ENCODE results near the gene DCBLD1.
"Not testable (repeated sequence)": the region's sequence is repeated elsewhere in the genome, so short reads cannot be mapped to it uniquely, and the experiment has no call there.

DCBLD1 gene

DNA sequence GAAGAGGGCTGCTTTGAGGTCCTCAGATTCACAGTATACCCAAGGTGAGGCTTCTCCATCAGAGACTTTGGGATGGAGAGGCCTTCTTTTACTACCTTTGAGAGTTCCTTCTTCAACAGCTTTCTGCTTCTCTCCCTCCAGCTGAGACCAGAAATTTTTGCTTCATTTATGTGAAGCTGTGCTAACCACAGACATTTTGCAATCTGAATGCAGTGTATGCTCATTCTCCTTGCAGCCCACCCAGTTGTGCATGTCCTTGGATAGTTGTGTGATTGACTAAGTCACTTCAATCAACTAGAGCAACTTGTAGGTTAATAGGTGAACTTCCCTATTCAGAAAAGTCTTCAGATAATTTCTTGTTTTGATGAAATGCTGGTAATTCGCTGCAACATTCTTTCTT, 20.1 kb downstream of the DCBLD1 start:
- no peak for DNase-seq

DNA sequence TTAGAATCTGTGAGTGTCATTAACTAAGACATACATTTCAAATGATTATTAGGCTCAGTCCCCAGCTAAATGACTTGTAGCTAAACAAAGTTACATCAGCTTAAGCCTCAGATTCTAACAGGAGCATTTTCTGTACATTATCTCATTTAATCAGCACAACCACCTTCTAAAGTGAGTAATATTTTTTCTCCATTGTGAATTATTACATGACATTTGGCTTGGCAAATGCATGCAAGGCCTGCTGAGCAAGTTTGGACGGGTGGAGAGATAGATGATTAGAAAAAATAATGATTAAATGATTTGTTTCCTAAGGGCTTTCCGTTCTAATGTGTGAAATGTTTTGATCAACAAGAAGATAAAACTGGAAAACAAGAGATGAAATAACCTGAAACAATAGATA, 20.7 kb downstream of the DCBLD1 start:
- DNase-seq = no peak

DNA sequence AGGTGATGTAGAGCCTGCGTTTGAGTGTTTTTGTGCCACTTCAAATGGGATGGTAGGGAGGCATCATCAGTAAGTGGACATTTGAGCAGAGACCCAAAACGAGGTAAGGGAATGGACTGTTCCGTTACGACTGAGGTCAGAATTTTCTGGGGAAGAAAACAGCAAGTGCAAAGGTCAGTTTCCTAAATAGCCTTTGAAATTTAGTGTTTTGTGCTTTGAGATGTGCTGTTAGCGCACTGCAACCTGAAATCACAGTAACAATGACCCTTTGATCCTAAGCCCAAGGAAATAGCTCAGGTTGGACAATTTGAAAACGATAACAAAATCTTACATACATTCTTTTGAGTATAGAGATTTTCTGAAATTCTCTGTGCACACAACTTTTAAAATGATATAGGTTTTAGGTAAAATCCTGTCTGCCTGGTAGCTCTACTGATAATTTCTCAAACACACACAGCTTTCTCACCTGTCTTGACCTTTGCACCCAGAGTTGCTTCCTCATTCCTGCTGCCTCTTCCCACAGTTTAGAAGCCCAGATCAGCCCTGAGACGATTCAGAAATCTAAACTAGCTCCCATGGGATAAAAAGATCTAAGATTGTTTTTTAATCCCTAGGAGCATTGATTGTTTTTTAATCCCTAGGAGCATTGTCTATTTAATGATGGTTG, 22.1 kb downstream of the DCBLD1 start:
- no peak for DNase-seq

DNA sequence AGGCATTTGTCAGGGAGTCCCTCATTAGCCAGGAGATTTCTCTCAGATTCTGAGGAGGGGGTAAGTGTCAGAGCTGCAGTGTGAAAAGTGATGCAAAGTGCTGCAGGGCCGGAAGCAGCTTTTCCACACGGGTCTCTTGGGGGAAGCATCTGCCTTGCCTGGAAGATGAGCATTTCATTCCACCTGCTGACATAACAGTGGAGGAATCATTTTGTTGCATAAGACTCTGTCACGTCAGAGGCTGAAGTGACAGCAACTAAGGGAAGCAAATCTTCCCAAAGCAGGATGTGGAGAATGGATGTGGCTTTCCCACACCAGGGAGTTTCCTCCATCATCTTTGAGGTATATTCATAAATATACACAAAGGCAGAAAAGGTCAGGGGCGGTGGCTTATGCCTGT, 22.8 kb downstream of the DCBLD1 start:
- DNase-seq = no peak

DNA sequence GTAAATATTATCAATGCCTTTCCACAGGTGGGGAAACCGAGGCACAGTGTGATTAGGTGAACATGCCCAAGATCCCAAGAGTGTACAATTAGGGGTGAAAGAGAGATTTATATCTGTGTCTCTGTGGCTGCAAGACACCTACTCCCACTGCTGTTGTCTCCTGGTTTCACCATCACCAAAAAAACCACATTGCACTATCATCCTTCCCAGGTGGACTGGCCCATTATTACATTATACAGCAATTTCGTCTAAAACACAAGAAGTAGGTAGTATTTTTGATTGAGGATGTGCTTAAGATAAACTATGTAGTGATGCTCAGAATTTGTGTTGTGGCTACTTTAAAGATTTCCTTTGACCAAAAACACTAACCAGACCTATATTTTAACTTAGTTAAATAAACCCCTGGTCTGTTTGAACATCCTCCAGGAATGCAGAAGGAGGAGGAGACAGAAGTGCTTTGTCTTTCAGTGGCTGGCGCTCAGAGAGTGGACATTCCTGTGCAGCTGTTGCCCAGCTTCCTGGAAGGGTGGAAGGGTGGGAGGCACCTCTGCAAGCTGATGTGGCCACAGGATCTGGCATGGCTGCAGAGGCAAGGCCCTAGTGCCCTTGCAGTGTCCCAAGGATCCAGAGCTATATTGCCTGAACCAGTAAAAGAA, 23.8 kb downstream of the DCBLD1 start:
- DNase-seq = no peak

DNA sequence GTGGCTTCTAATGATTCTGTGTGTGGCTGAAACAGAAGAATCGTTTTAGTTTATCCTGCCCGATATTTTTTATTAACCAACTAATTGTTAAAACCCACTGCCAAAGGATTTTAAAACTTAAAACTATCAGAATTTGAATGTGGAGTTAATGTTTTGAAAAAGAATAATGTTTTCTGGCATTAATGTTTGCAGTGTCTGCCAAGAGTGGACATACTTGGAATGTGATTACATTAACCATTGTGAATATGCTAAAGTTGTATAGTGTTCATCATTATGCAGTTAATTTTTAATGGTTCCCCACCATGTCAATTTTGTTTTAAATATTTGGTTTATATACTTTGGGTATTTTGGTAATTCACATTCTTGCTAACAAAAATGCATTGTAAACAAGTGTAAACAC, 24.4 kb downstream of the DCBLD1 start:
- DNase-seq = no peak

DNA sequence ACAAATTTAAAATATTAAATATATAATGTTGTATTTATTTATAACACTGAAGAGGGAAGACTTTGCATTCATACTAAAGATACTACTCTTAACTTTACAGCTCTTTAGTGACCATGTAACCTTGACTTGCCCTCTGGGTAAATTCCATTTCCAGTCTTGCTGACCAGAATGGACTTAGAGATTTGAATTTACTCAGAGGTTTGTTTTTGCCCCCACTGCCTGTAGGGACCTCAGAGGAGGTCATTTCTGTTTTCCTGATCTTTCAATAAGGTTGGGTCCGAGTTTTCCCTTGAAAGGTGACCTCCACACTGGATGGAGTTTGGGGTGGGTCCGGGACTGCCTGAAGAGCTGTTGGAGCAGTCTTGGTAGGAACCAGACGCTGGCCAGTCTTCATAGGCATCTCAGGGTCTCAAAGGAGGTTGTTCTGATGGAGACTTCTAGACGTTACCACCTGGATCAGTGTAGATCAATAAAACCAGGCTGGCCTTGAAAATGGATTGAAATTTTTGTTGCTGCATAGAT, 26.0 kb downstream of the DCBLD1 start:
- no peak for DNase-seq

DNA sequence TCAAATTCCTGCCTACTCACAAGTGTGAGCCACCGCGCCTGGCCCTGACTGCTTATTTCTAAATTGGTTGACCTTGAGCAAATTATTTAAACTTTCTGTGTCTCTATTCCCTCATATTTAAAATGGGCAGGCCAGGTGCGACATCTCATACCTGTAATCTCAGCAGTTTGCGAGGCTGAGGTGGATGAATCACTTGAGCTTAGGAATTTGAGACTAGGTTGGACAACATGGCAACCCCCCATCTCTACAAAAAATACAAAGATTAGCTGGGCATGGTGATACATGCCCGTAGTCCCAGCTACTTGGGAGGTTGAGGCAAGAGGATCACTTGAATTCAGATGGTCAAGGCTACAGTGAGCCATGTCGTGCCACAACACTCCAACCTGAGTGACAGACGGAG, 26.5 kb downstream of the DCBLD1 start:
- no peak for DNase-seq

DNA sequence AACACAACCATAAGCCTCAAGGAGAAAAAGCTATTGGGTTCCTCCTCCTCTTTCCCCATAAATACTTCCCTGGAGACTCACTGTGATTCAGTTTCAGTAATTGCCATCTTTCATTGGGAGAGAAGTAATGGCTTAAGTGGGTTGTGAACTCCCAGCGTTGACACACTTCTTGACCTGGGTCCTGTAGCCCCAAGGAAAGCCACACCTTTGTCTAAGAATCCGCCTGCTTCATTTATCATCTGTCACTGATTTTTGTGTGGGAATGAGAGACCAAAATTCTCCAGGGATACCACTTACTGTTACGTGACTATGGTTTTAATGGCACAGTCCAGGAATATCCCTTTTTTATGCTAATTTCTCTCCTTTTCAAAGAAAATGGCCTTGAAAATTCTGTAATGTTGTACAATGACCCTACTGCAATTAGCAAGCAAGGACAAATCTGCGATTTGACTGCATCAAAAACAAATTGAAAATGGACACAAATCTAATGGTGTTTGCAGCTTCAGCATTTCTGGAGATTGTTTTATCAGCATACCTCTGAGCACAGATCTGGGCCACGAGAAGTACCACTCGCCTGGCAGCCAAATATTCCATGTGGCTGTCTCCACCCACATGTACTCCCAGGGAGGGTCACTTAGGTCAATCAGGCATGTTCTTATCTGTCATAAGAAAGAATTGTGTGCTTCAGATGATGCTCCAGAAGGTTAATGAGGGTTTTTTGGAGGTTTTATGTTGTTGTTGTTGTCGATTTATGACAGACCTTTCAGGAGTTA, 29.8 kb downstream of the DCBLD1 start:
- DNase-seq = no peak

DNA sequence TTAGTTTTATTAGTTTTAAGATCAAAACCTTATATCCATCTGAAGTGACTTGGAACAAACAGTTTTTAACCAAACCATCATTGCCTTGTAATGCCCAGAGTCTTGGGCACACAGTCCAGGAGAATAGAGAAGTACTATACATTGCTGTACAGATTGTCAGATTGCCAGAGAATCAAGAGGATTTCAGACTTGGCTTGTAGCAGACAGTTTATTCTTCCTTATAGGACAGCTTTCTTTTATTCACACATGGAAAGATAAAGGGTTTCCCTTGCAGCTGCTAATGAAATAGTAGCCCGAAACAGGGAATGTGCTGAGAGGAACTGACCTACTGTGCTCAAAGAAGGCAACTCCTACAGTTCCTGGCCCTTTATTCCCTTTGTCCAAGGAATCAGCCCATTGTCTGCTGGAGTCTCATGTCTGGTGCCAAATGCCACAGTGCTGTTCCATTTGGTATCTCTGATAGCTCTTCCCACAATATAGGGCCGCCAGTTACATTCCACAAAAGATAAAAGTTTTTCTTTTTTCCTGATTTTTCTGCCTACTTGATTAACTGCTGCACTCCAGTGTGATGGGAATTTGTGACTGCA, 30.6 kb downstream of the DCBLD1 start:
- no peak for DNase-seq

DNA sequence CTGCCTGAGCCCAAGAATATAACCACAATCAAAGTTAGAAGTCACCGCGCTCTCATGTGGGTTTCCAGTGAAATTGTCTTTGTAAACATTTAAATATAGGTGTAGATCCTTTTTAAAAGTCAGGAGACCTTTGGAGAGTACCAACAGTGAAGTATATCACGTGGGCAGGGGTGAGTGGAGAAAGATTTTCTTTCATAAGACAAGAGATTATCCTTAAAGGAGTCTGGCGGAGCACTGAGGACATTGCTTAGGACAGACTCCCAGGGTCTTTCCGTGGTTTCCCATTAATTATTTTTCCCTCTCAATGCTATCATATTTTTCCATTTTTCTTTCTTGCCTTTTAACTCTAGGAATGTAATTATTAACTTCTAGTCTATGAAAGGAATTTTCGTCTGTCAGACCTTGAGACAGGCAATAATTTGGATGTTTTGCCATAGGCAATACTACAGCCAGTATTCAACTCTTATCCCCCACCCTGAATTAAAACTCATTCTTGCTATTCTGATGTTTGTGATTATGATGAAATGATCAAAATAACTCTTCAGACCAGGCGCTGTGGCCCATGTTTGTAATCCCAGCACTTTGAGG, 31.4 kb downstream of the DCBLD1 start:
- no peak for DNase-seq

DNA sequence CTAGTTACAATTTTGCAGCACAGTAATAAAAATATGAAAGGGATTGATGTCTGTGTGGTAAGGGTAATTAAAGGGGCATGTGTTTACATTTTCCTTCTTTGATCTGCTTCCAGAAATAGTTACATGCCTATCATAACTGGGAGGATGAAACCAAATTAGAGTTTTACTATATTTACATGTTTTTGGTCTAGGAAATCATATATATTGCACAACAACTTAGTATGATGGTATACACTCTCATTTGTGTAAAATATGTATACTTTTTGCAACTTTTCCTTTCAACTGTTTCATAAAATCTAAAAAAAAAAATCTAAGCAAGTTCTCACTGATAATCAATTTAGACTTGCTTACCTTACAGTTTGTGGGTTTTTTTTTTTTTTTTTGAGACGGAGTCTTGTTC, 32.2 kb downstream of the DCBLD1 start:
- DNase-seq = no peak

DNA sequence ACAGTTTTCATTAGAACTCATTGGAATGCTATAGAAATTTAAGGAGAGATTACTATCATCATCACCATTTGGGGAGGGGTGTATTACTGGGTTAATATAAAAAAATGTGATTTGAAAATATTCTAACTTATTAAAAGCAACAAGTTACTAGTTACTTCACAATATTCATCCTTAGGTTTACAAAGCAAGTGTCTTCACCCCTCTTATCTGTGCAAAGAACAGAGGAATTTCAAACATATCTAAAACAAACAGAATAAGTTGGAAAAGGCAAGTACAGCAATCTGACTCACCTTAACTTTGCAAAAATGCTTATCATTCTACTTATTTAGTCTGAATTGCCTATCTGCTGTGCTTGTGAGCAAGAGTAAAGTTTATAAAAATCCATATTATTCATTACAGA, 32.9 kb downstream of the DCBLD1 start:
- DNase-seq = no peak

DNA sequence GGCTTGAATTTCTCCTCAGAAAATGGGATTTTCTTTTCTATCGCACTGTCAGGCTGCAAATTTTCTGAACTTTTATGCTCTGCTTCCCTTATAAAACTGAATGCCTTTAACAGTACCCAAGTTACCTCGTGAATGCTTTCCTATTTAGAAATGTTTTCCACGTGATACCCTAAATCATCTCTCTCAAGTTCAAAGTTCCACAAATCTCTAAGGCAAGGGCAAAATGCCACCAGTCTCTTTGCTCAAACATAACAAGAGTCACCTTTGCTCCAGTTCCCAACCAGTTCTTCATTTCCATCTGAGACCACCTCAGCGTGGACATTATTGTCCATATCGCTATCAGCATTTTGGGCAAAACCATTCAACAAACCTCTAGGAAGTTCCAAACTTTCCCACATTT, 35.5 kb downstream of the DCBLD1 start:
- not testable (repeated sequence) for DNase-seq

DNA sequence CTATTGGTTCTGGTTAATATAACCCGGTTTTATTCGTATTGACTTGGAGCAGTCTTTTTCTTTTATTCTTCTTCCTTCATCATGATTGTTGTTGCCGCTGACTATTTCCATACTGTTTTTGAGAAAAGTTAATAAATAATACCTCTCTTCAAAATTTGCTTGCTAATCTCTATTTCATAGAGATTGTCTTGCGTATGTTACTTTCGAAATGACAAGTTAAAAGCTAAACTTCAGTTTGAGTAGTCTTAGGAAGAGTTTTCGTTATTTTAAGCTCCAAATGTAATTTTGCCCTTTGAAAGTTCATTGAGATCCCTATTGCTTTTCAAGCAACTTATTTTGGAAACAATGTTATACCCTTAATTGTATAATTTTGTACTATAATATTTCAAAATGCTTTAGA, 36.4 kb downstream of the DCBLD1 start:
- no peak for DNase-seq

DNA sequence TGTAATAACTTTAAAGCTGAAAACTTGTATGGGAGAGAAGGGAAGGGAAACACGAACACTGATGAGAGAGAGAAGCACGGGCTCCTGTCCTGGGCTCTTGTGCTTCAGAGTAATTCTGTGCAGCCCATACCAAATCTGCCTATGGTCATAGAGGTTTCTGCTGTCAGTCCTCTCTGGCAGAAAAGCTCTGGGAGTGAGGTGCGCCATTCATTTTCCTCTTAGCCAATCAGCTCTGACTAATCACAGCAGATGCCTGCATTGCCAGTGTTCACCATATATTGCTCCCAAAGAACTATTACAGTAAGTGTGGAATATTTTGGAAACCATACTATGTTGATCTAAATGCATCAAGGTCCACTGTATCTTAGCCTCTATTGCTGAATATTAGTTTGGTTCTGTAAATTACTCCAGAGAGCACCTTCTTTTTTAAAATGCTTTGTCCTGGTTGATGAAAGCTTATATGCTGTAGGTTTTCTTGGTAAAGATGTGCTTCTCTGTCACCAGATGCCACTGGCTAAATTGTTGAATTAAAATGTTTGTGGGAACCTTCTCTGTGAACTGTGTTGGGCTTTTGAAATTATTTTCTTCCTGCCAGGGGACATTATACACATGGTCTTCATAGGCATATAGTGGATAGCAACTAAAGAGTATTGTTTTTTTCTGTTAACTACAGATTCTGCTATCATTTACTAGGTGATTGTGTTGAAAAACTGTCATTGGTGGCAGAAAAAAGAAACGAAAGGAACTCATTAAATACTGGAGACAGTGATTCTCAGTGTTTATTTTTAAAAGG, 38.3 kb downstream of the DCBLD1 start:
- no peak for DNase-seq

DNA sequence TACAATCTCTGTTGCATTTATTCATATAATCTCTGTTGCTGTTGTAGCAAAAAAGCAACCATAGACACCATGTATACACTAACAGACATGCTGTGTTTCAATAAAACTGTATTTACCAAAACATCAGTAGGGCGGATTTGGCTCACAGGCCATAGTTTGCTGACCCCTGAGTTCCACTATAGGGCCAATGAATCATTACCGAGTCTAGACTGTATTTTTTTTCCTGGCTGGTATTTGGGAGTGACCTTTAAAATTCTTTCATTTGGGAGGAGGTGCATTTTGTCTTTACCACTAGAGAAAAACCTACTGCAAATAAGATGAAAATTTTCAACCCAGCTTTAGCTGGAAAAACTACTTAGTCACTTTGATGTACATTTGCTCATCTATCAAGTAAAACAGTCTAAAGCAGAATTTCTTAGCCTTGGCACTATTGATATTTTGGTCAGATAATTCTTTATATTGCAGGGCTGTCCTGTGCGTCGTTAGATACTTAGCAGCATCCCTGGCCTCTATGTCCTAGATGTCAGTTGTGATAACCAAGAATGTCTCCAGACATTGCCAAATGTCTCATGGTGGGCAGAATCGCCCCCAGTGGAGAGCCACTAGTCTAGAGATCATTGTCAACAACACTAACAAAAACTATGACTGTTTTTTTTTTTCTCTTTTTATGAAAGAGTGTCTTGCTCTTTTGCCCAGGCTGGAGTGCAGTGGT, 39.5 kb downstream of the DCBLD1 start:
- DNase-seq = no peak

DNA sequence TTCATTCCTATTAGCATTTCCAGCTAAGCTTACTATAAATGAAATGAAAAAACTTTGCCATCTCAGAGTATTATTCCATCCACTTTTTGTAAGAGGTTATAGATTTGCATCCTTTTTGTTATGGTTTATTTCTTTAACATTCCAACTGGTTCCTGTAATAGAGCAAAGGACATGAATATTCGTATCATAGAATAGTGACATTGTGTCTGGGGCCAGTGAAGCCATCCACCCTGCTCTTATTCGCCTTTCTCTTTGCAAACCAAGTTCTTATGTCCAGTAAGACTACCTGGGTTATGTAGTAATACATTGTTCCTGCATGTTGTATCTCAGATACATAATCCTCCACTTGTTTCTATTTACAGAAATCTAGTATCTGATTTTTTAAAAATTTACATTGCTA, 43.1 kb downstream of the DCBLD1 start:
- no peak for DNase-seq

DNA sequence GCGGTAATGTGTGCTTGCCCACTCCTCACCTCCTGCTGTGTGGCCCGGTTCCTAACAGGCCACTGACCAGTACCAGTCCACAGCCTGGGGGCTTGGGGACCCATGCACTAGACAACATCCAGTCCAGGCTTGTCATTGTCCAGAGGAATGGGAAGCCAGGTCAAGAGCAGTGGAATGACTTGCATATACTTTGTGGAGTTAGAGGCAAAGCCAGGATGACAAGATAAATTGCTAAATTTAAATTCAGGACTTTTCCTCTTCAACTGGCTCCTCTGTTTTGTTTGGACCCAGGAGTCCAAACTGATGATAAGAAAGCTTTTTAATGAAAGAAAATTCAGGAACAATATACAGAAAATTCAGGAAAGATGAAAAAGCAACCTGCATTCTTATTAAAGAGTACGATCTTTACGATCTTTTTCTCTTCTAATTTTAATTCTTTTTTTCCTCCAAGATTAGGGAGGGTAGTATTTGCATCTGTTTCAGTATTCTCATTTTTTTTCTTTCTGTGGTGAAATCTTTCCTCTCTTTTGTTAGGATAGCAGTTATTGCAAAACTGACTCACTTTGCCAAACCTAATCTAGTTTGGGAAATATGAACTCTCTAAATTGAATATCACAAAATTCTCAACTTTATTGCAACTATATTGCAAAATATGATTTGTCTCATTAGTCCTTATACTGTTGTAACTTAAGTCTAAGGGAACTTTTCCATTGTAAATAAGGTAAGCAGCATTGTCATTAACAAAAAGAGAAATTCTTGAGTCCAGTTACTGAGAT, 48.2 kb downstream of the DCBLD1 start:
- DNase-seq = no peak

DNA sequence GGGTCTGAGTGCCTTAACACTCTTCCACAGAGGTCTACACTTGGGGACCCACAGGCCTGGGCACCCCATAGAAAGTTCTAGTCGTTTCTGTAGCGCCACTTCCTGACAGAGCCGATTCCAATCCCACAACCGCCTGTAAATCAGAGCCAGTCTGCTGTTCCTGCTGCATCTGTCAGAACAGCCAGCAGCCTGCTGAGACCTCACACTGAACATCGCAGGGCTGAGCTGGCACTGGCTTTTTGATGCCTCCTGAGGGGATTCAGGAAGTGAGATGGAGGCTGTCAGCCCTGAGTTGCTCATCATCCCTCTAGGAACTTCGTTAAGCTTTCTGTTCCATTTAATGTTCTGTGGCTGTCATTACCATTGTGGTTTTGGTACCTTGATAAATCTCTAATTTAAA, 48.9 kb downstream of the DCBLD1 start:
- DNase-seq = no peak

Measured in CD4-positive, alpha-beta T cell treated with Interleukin-4 for 1 hour (primary cell).